HepG2 (cell line): ENCODE data around the gene CTNNA2. TPM values are rescaled to one million over a fixed set of nuclear protein-coding genes. Genes with fewer than 3 reads are reported as not detected.

Experiments
- ATAC-seq: fragments of 200-7000 bp; cut with Tn5 transposase; 3 replicates; pipeline ENCODE4 v1.9.1; 2020; ENCODE audit warnings: mild to moderate bottlenecking, moderate library complexity
- BruUV-seq: library from RNA; stranded (reverse); fragments of 400-500 nt; replicated peaks from 2 replicates; lab custom pipeline; 2021; lab: Mats Ljungman, UMichigan
- CTCF ChIA-PET: fragments of 300-600 bp; formaldehyde crosslinking; extraction: SDS; loops from one replicate; lab custom pipeline; 2021; ENCODE audit warnings: low total read pairs, inconsistent platforms, low intra/inter-chr PET ratio; lab: Yijun Ruan, JAX
- POLR2A ChIA-PET: fragments of 350-600 bp; sonication (Branson Sonifier 250); formaldehyde crosslinking; loops from one replicate; lab custom pipeline; 2020; ENCODE audit warnings: antibody characterized with exemption, inconsistent platforms; lab: Yijun Ruan, JAX
- DNase-seq: peaks from one replicate; pipeline ENCODE4 v3.0.0-alpha.2; 2015; ENCODE audit warnings: low spot score
- FAIRE-seq: peaks from 3 replicates; lab custom pipeline; 2011; peaks lifted over from hg19 to GRCh38; lab: Jason Lieb, UNC
- H2AFZ ChIP-seq: one replicate; pipeline ENCODE4 v1.6.1; 2011; ENCODE audit warnings: low read length, inconsistent platforms
- H3K27ac ChIP-seq: fragments of 300-600 bp; 3 replicates; pipeline ENCODE4 v1.8.0; 2011; ENCODE audit warnings: mixed run types, mild to moderate bottlenecking, mixed read lengths, low read length, inconsistent platforms; ENCODE audit not compliant: insufficient read depth; ENCODE audit errors: extremely low read length
- H3K27me3 ChIP-seq, 2 experiments: fragments of 200-600 bp in 1 of 2; 2 replicates in 1 of 2; 3 replicates in 1 of 2; pipeline versions ENCODE4 v1.6.0 to v1.8.0; 2011; ENCODE audit warnings: low read length in 2 of 2, mild to moderate bottlenecking in 2 of 2, moderate library complexity in 2 of 2, inconsistent platforms in 1 of 2; ENCODE audit not compliant: insufficient read depth in 2 of 2, control insufficient read depth in 1 of 2
- H3K36me3 ChIP-seq, 2 experiments: fragments of 200-600 bp in 1 of 2; replicated peaks in 1 of 2; 2 replicates in 1 of 2; 3 replicates in 1 of 2; pipeline versions ENCODE4 v1.5.1 to v1.8.0; 2011; ENCODE audit warnings: low read length in 2 of 2, inconsistent platforms in 1 of 2; ENCODE audit not compliant: insufficient read depth in 2 of 2, control insufficient read depth in 1 of 2
- H3K4me1 ChIP-seq: 2 replicates; pipeline ENCODE4 v1.5.1; 2012; ENCODE audit warnings: low read length, inconsistent platforms; ENCODE audit not compliant: insufficient read depth
- H3K4me2 ChIP-seq: 2 replicates; pipeline ENCODE4 v1.6.0; 2011; ENCODE audit warnings: low read depth, low read length, inconsistent platforms
- H3K4me3 ChIP-seq, 3 experiments: fragments of 200-600 bp in 1 of 3; sonication (generic), shearing (Covaris generic) in 1 of 3; replicated peaks in 1 of 3; 2 replicates each; pipeline ENCODE4 v1.5.1; 2011 to 2016; ENCODE audit warnings: low read length in 3 of 3, inconsistent platforms in 2 of 3, low read depth in 2 of 3, mild to moderate bottlenecking in 2 of 3, control low read depth in 1 of 3, mixed read lengths in 1 of 3; ENCODE audit not compliant: insufficient read depth in 1 of 3
- H3K79me2 ChIP-seq: one replicate; pipeline ENCODE4 v1.6.1; 2011; ENCODE audit warnings: low read length, inconsistent platforms; ENCODE audit not compliant: insufficient read depth
- H3K9ac ChIP-seq: 2 replicates; pipeline ENCODE4 v1.6.0; 2011; ENCODE audit warnings: mild to moderate bottlenecking, low read depth, low read length, inconsistent platforms; ENCODE audit not compliant: insufficient read depth
- H3K9me3 ChIP-seq: 2 replicates; pipeline ENCODE4 v1.5.1; 2012; ENCODE audit warnings: mild to moderate bottlenecking, low read length
- H4K20me1 ChIP-seq: 2 replicates; pipeline ENCODE4 v1.6.0; 2011; ENCODE audit warnings: inconsistent platforms, mild to moderate bottlenecking, low read length, moderate library complexity; ENCODE audit not compliant: insufficient read depth
- CBX2 ChIP-seq, 2 experiments: fragments of 200-600 bp in 1 of 2; sonication (generic); formaldehyde crosslinking in 1 of 2; IDR thresholded peaks; 2 replicates each; pipeline versions ENCODE4 v1.7.0 to v1.8.1; 2018 to 2022; ENCODE audit warnings: low read depth in 2 of 2, low read length in 1 of 2, mild to moderate bottlenecking in 1 of 2, missing genetic modification reagents in 1 of 2
- HMG20B ChIP-seq: conservative IDR thresholded peaks from 2 replicates; pipeline ENCODE4 v1.6.1; 2016; ENCODE audit warnings: missing genetic modification reagents, missing compliant biosample characterization
- HNF4G ChIP-seq, 2 experiments: sonication (generic) in 1 of 2; formaldehyde crosslinking in 1 of 2; IDR thresholded peaks; 2 replicates each; pipeline versions ENCODE4 v1.4.0 to v1.6.1; 2011 to 2020; ENCODE audit warnings: borderline replicate concordance in 2 of 2, low read depth in 2 of 2, mild to moderate bottlenecking in 2 of 2, low read length in 1 of 2, missing genetic modification reagents in 1 of 2, moderate library complexity in 1 of 2
- HNRNPL ChIP-seq: fragments of 200-400 bp; formaldehyde crosslinking; IDR thresholded peaks from 2 replicates; pipeline ENCODE4 v1.6.1; 2017; ENCODE audit warnings: mild to moderate bottlenecking, low read depth, low read length
- KAT7 ChIP-seq: IDR thresholded peaks from 2 replicates; pipeline ENCODE4 v1.6.1; 2018; ENCODE audit warnings: borderline replicate concordance, missing compliant biosample characterization
- KLF9 ChIP-seq: IDR thresholded peaks from 2 replicates; pipeline ENCODE4 v1.6.1; 2016; ENCODE audit warnings: low read depth
- PRPF4 ChIP-seq: fragments of 200-400 bp; formaldehyde crosslinking; IDR thresholded peaks from 2 replicates; pipeline ENCODE4 v1.6.1; 2016; ENCODE audit warnings: low read length, low read depth; ENCODE audit not compliant: poor library complexity, severe bottlenecking
- SIN3B ChIP-seq: fragments of 150-350 bp; IDR thresholded peaks from 2 replicates; pipeline ENCODE4 v1.6.1; 2014; ENCODE audit warnings: low read length
- SMARCC2 ChIP-seq: fragments of 450-650 bp; IDR thresholded peaks from 2 replicates; pipeline ENCODE4 v1.6.1; 2017; ENCODE audit warnings: antibody characterized with exemption, mild to moderate bottlenecking
- SMC3 ChIP-seq: IDR thresholded peaks from 2 replicates; pipeline ENCODE4 v1.6.1; 2011; ENCODE audit warnings: low read length, improper control_type of control experiment
- SRSF4 ChIP-seq: fragments of 200-400 bp; formaldehyde crosslinking; IDR thresholded peaks from one replicate; pipeline ENCODE4 v1.6.1; 2018; ENCODE audit warnings: mild to moderate bottlenecking, low read depth, low read length, moderate library complexity; ENCODE audit not compliant: poor library complexity, severe bottlenecking
- ZMAT3 ChIP-seq: sonication (generic); formaldehyde crosslinking; conservative IDR thresholded peaks from 2 replicates; pipeline ENCODE4 v1.7.0; 2021; ENCODE audit warnings: missing genetic modification reagents
- ZNF296 ChIP-seq: sonication (generic); formaldehyde crosslinking; conservative IDR thresholded peaks from 2 replicates; pipeline ENCODE4 v1.5.0; 2020; ENCODE audit warnings: mild to moderate bottlenecking, missing genetic modification reagents
- WGBS: methylation state at CpG from one replicate; pipeline ENCODE4 v1.1.6; 2017; ENCODE audit warnings: low lambda C conversion rate; 5-methylcytosine and 5-hydroxymethylcytosine counted together
- in situ Hi-C: cut with HindIII; loops from 2 replicates; pipeline ENCODE4 v1.10.0; 2017; ENCODE audit warnings: low pct_unique_long_range_greater_than_20kb; ENCODE audit not compliant: extremely low pct_ligation_motif_present
- intact Hi-C: fragments of 100-400 bp; cut with micrococcal nuclease; formaldehyde crosslinking; loops from one replicate; pipeline ENCODE4 v1.10.0; 2022; ENCODE audit not compliant: unreplicated experiment
- polyA plus RNA-seq, 8 experiments: library from polyadenylated mRNA; depleted of rRNA in 3 of 8; stranded (reverse) in 7 of 8; unstranded in 1 of 8; fragments of >200 nt; fragmentation: Illumina TruSeq in 4 of 8; extraction: Trizol in 4 of 8; gene quantifications; 2 replicates each; pipeline versions ENCODE4 v1.2.1 to v1.2.3, GENCODE V29; 2011 to 2016; ENCODE audit warnings: low read depth in 4 of 8, missing spikeins in 1 of 8, mixed read lengths in 1 of 8; ENCODE audit not compliant: insufficient read depth in 1 of 8
- total RNA-seq, 5 experiments: library from RNA; depleted of rRNA; stranded (reverse); fragments of >200 nt; fragmentation: Illumina TruSeq; extraction: Trizol; gene quantifications; 2 replicates each; pipeline ENCODE4 v1.2.3, GENCODE V29; 2016; ENCODE audit warnings: low read depth in 1 of 5
- TF ChIP-seq, protein P1 (sequence below): sonication (generic); formaldehyde crosslinking; IDR thresholded peaks from 2 replicates; pipeline ENCODE4 v1.5.1; 2020; ENCODE audit warnings: mild to moderate bottlenecking, missing genetic modification reagents, borderline replicate concordance

The CTNNA2 gene
- total and polyA plus RNA-seq, 2 of the 13 experiments (the other 11 are each of a cell fraction or from before 2014, with no cell fraction given), result not detected

DNA sequence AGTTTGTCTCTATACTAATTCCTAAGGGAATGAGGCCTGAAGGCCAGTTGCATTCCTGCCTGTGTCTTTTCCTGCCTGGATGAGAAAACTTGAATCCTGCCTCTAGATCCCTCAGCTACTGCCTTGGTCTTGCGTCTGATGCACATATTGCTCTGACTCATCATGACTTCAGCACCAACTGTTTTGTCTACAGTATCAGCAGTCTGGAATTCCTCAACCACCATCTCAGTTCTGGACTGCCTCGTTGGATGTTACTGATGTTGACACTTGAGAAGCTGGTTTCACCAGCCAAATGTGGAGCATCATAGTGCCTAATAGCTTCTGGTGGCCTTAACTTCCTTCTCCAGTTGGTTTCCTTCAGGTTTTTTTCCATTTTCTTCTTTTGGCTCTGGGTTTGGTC lies 211.0 kb downstream of the CTNNA2 start:
- in situ Hi-C loops, result no loop called here
- FAIRE-seq, result no peak
- CTCF ChIA-PET, result no interaction called here
- WGBS, result 15% methylated on average over 2 of the region's 2 CpGs
- intact Hi-C loops, result no loop called here
- no peak for DNase-seq
- BruUV-seq, result no TSS peak
- Histone ChIP-seq H3K27ac (no peak overlapping the region), H3K9ac (no peak overlapping the region), H3K4me2 (no peak overlapping the region), H3K4me1 (no peaks in the 10 kb centered on the region), H3K36me3 (no peaks in the 10 kb centered on the region)
- TF ChIP-seq SMC3 (no peak), ZMAT3 (CRISPR knock-in tag) (no peak), HNRNPL (no peak), CBX2 (IDR thresholded peaks at IDR 0.05; ENCODE audit: low read depth, low read length) (no peak), CBX2 (CRISPR knock-in tag; IDR thresholded peaks at IDR 0.05; ENCODE audit: low read depth) (no peak), ZNF296 (CRISPR knock-in tag) (no peak), KAT7 (CRISPR knock-in tag) (no peak), SIN3B (no peak), SRSF4 (no peak), SMARCC2 (no peak), HNF4G (IDR thresholded peaks at IDR 0.05; ENCODE audit: borderline replicate concordance, low read depth, low read length) (no peak), HNF4G (CRISPR knock-in tag; IDR thresholded peaks at IDR 0.05; ENCODE audit: borderline replicate concordance, low read depth) (no peak), KLF9 (no peak), PRPF4 (no peak), HMG20B (CRISPR knock-in tag) (no peak)
- TF ChIP-seq, protein P1, sequence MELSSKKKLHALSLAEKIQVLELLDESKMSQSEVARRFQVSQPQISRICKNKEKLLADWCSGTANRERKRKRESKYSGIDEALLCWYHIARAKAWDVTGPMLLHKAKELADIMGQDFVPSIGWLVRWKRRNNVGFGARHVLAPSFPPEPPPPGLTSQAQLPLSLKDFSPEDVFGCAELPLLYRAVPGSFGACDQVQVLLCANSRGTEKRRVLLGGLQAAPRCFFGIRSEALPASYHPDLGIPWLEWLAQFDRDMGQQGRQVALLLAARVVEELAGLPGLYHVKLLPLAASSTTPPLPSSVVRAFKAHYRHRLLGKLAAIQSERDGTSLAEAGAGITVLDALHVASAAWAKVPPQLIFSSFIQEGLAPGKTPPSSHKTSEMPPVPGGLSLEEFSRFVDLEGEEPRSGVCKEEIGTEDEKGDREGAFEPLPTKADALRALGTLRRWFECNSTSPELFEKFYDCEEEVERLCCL, result no peak
- TF ChIP-seq, all 625 proteins: peak for 0
- no peaks in the 10 kb centered on the region for H3K27me3 ChIP-seq
- no peak for ATAC-seq
- no peaks in the 10 kb centered on the region for H4K20me1 ChIP-seq
- no peaks in the 10 kb centered on the region for H3K79me2 ChIP-seq
- no peak overlapping the region for H3K4me3 ChIP-seq
- no peak overlapping the region for H2AFZ ChIP-seq
- H3K9me3 ChIP-seq, result no peaks in the 10 kb centered on the region
- POLR2A ChIA-PET, result no interaction called here
